Choroid plexus epithelial cell (primary cell): ENCODE results near the gene PCDHGA4.

Experiments used
- DNase-seq: peaks from one replicate; pipeline ENCODE4 v3.0.0-alpha.2; 2010; ENCODE audit warnings: low read depth
- H3K4me3 ChIP-seq: 2 replicates; pipeline ENCODE4 v1.5.1; 2011; ENCODE audit warnings: low read depth, mild to moderate bottlenecking, control low read depth, low read length, moderate library complexity
- CTCF ChIP-seq: conservative IDR thresholded peaks from 2 replicates; pipeline ENCODE4 v1.5.1; 2011; ENCODE audit warnings: low read depth, mild to moderate bottlenecking, control low read depth, inconsistent platforms, low read length, moderate library complexity

The PCDHGA4 gene

DNA sequence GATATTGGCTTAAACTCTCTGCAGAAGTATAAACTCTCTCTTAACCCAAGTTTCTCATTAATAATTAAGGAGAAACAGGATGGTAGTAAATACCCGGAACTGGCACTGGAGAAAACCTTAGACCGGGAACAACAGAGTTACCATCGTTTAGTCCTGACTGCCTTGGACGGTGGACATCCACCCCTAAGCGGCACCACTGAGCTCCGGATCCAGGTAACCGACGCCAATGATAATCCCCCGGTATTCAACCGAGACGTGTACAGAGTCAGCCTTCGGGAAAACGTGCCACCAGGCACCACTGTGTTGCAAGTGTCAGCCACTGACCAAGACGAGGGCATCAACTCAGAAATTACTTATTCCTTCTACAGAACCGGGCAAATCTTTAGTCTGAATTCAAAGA, 43.8 kb downstream of the PCDHGA4 start:
- no peak overlapping the region for H3K4me3 ChIP-seq
- no peak for TF ChIP-seq CTCF
- no peak for DNase-seq

DNA sequence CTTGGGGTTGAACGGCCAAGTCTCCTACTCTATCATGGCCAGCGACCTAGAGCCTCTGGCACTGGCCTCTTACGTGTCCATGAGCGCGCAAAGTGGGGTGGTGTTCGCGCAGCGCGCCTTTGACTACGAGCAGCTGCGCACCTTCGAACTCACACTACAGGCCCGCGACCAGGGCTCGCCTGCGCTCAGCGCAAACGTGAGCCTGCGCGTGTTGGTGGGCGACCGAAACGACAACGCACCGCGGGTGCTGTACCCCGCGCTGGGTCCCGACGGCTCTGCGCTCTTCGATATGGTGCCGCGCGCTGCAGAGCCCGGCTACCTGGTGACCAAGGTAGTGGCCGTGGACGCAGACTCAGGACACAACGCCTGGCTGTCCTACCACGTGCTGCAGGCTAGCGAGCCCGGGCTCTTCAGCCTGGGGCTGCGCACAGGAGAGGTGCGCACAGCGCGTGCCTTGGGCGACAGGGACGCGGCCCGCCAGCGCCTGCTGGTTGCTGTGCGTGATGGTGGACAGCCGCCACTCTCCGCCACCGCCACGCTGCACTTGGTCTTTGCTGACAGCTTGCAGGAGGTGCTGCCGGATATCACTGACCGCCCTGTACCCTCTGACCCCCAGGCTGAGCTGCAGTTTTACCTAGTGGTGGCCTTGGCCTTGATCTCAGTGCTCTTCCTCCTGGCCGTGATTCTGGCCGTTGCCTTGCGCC, 44.9 kb downstream of the PCDHGA4 start:
- DNase-seq, result no peak
- H3K4me3 ChIP-seq, result no peak overlapping the region

DNA sequence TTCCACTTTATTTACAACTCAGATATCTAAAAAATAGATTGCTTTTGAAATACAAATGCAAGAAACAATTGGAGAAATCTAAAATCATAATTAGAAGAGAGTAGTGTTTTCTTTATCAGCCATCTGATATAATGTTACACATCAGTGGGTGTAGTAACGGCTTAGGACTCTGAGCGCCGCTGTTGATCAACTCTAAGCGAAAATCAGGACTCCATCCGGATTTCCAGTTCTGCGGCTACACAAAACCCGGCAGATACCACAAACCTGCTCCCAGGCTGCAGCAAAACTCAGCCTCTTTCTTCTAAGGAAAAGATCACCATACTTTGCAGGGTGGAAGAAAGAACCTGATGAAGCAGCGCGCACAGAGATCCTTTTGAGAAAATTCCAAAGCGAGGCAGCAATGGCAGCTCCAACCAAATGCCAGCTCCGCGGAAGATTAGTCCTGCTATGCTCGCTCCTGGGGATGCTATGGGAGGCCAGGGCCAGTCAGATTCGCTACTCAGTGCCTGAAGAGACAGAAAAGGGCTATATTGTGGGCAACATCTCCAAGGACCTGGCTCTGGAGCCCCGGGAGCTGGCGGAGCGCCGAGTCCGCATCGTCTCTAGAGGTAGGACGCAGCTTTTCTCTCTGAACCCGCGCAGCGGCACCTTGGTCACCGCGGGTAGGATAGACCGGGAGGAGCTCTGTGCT, 47.9 kb downstream of the PCDHGA4 start, which contains the start of gene PCDHGA9:
Gene PCDHGA9, plus strand, starts transcription at position 226 of the 691 bp plus-strand sequence. Its CDS starts 175 bp downstream, at position 401.
- peak; percentile 43 for DNase-seq
- TF ChIP-seq CTCF, result peak; percentile 52
- peak within 1 kb of the TSS; percentile 38 for H3K4me3 ChIP-seq

More for the DNA sequence above, 44.9 kb downstream of the PCDHGA4 start:
- no peak for TF ChIP-seq CTCF

DNA sequence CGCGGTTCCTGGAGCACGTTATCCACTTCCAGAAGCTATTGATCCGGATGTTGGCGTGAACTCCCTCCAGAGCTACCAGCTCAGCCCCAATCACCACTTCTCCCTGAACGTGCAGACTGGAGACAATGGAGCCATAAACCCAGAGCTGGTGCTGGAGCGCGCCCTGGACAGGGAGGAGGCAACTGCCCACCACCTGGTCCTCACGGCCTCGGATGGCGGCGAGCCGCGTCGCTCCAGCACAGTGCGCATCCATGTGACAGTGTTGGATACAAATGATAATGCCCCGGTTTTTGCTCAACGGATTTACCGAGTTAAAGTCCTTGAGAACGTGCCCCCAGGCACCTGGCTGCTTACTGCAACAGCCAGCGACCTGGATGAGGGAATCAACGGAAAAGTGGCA, 48.6 kb downstream of the PCDHGA4 start:
- no peak for DNase-seq
- no peak overlapping the region for H3K4me3 ChIP-seq
- no peak for TF ChIP-seq CTCF
